GM12878 (cell line): ENCODE results near the gene PMPCA. TPM values are rescaled to one million over a fixed set of nuclear protein-coding genes. Genes with fewer than 3 reads are reported as not detected.
A peak's percentile ranks its signal among the peaks of the same experiment; 100 is the strongest.

Experiments used
- CREM ChIP-seq: IDR thresholded peaks from 2 replicates; pipeline ENCODE4 v1.6.1; 2014; ENCODE audit warnings: antibody characterized with exemption, low read depth
- EED ChIP-seq: sonication (generic); IDR thresholded peaks from 2 replicates; pipeline ENCODE4 v1.6.1; 2016; ENCODE audit warnings: antibody characterized with exemption, low read depth
- FOXK2 ChIP-seq: fragments of 450-650 bp; IDR thresholded peaks from 2 replicates; pipeline ENCODE4 v1.6.1; 2017; ENCODE audit warnings: mild to moderate bottlenecking, moderate library complexity
- FOXM1 ChIP-seq: IDR thresholded peaks from 2 replicates; pipeline ENCODE4 v1.6.1; 2012; ENCODE audit warnings: low read depth, mild to moderate bottlenecking, inconsistent platforms, low read length, moderate library complexity
- IKZF1 ChIP-seq: fragments of 450-650 bp; conservative IDR thresholded peaks from 2 replicates; pipeline ENCODE4 v1.6.1; 2017; ENCODE audit warnings: antibody characterized with exemption, mild to moderate bottlenecking
- IKZF2 ChIP-seq, 2 experiments: fragments of 450-650 bp; IDR thresholded peaks; 2 replicates each; pipeline ENCODE4 v1.6.1; 2017; ENCODE audit warnings: mild to moderate bottlenecking in 2 of 2, moderate library complexity in 2 of 2
- JUNB ChIP-seq: IDR thresholded peaks from 2 replicates; pipeline ENCODE4 v1.6.1; 2016; ENCODE audit warnings: antibody characterized with exemption, mild to moderate bottlenecking
- MYC ChIP-seq: IDR thresholded peaks from 2 replicates; pipeline ENCODE4 v1.6.1; 2011; ENCODE audit warnings: mild to moderate bottlenecking, low read length, moderate library complexity, inconsistent platforms; ENCODE audit not compliant: insufficient read depth, insufficient replicate concordance, insufficient read length, severe bottlenecking
- PAX5 ChIP-seq: IDR thresholded peaks from 2 replicates; pipeline ENCODE4 v1.6.1; 2011; ENCODE audit warnings: low read depth, low read length, borderline replicate concordance
- POLR2AphosphoS5 ChIP-seq: IDR thresholded peaks from 2 replicates; pipeline ENCODE4 v1.6.1; 2011; ENCODE audit warnings: mild to moderate bottlenecking, low read length, inconsistent platforms
- RB1 ChIP-seq: fragments of 450-650 bp; formaldehyde crosslinking; IDR thresholded peaks from 2 replicates; pipeline ENCODE4 v1.6.1; 2017; ENCODE audit warnings: mild to moderate bottlenecking, borderline replicate concordance
- RBBP5 ChIP-seq: fragments of 200-600 bp; sonication (generic); conservative IDR thresholded peaks from 2 replicates; pipeline ENCODE4 v1.6.1; 2016
- RCOR1 ChIP-seq: conservative IDR thresholded peaks from 2 replicates; pipeline ENCODE4 v1.6.1; 2012; ENCODE audit warnings: low read depth, low read length, improper control_type of control experiment
- RELA ChIP-seq: fragments of 450-650 bp; IDR thresholded peaks from 2 replicates; pipeline ENCODE4 v1.8.0; 2014; ENCODE audit warnings: borderline replicate concordance; ENCODE audit not compliant: partially characterized antibody
- SMAD5 ChIP-seq: IDR thresholded peaks from 2 replicates; pipeline ENCODE4 v1.6.1; 2016; ENCODE audit warnings: antibody characterized with exemption, low read depth
- SUZ12 ChIP-seq: fragments of 200-600 bp; sonication (generic); IDR thresholded peaks from one replicate; pipeline ENCODE4 v1.6.1; 2018; ENCODE audit warnings: antibody characterized with exemption, mild to moderate bottlenecking; ENCODE audit not compliant: unreplicated experiment
- ZBED1 ChIP-seq: IDR thresholded peaks from 2 replicates; pipeline ENCODE4 v1.6.1; 2016; ENCODE audit warnings: borderline replicate concordance
- polyA plus RNA-seq, 11 experiments: library from polyadenylated mRNA; depleted of rRNA in 4 of 11; unstranded in 6 of 11; stranded (reverse) in 5 of 11; fragments of >200 nt; fragmentation: Nextera tagmentation in 4 of 11; fragmentation: Illumina TruSeq in 1 of 11; extraction: Ambion mirVana in 4 of 11; extraction: Trizol in 1 of 11; gene quantifications; 1 replicate in 1 of 11; 2 replicates in 10 of 11; pipeline versions ENCODE4 v1.2.1 to v1.2.3, GENCODE V29; 2011 to 2016; ENCODE audit warnings: inconsistent platforms in 2 of 11, missing spikeins in 2 of 11, low read depth in 1 of 11
- total RNA-seq, 4 experiments: library from RNA; depleted of rRNA in 3 of 4; stranded (reverse); fragments of >200 nt in 3 of 4; fragmentation: Illumina TruSeq in 1 of 4; extraction: Trizol in 1 of 4; gene quantifications; 2 replicates each; pipeline versions ENCODE4 v1.2.1 to v1.2.3, GENCODE V29; 2013 to 2021
- TF ChIP-seq, protein P1 (sequence below): fragments of 450-650 bp; IDR thresholded peaks from 2 replicates; pipeline ENCODE4 v1.6.1; 2017; ENCODE audit warnings: low read depth, mild to moderate bottlenecking, moderate library complexity
- TF ChIP-seq, protein P2 (sequence below): fragments of 450-650 bp; conservative IDR thresholded peaks from 2 replicates; pipeline ENCODE4 v1.6.1; 2017; ENCODE audit warnings: mild to moderate bottlenecking, moderate library complexity
- TF ChIP-seq, protein P3 (sequence below): fragments of 450-650 bp; IDR thresholded peaks from 2 replicates; pipeline ENCODE4 v1.6.1; 2018; ENCODE audit warnings: mild to moderate bottlenecking, low read depth, moderate library complexity; ENCODE audit not compliant: partially characterized antibody
- TF ChIP-seq, protein P4 (sequence below): fragments of 450-650 bp; IDR thresholded peaks from 2 replicates; pipeline ENCODE4 v1.6.1; 2018; ENCODE audit warnings: borderline replicate concordance, mild to moderate bottlenecking; ENCODE audit not compliant: partially characterized antibody
- TF ChIP-seq, protein P5 (sequence below): IDR thresholded peaks from 2 replicates; pipeline ENCODE4 v1.6.1; 2011; ENCODE audit warnings: borderline replicate concordance, low read depth, mild to moderate bottlenecking, moderate library complexity, low read length; ENCODE audit not compliant: insufficient read depth, poor library complexity, severe bottlenecking

Gene PMPCA
- total and polyA plus RNA-seq, 10 of the 15 experiments (the other 5 are each of a cell fraction or from before 2014, with no cell fraction given): 8.1 to 137 (median 75.7) TPM

DNA sequence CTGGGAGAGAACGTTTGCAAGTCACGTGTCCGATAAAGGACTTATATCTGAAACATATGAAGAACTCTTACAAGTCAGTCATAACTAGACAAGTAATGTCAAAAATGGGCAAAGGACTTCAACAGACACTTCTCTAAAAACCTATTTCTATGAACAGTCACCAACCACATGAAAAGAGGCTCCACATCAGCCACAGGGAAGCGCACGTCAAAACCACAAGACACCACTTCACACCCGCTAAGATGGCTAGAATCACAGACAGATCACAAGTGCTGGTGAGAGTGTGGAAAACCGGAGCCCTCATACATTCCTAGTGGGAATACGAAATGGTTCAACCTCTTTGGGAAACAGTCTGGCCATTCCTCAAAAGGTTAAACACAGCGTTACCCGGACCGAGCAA lies 25.4 kb upstream of the PMPCA start (continued):
- TF ChIP-seq, protein P1, sequence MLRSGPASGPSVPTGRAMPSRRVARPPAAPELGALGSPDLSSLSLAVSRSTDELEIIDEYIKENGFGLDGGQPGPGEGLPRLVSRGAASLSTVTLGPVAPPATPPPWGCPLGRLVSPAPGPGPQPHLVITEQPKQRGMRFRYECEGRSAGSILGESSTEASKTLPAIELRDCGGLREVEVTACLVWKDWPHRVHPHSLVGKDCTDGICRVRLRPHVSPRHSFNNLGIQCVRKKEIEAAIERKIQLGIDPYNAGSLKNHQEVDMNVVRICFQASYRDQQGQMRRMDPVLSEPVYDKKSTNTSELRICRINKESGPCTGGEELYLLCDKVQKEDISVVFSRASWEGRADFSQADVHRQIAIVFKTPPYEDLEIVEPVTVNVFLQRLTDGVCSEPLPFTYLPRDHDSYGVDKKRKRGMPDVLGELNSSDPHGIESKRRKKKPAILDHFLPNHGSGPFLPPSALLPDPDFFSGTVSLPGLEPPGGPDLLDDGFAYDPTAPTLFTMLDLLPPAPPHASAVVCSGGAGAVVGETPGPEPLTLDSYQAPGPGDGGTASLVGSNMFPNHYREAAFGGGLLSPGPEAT: no peak
- TF ChIP-seq, protein P2, sequence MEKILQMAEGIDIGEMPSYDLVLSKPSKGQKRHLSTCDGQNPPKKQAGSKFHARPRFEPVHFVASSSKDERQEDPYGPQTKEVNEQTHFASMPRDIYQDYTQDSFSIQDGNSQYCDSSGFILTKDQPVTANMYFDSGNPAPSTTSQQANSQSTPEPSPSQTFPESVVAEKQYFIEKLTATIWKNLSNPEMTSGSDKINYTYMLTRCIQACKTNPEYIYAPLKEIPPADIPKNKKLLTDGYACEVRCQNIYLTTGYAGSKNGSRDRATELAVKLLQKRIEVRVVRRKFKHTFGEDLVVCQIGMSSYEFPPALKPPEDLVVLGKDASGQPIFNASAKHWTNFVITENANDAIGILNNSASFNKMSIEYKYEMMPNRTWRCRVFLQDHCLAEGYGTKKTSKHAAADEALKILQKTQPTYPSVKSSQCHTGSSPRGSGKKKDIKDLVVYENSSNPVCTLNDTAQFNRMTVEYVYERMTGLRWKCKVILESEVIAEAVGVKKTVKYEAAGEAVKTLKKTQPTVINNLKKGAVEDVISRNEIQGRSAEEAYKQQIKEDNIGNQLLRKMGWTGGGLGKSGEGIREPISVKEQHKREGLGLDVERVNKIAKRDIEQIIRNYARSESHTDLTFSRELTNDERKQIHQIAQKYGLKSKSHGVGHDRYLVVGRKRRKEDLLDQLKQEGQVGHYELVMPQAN: no peak
- TF ChIP-seq JUNB (no peak), RELA (no peak), RB1 (no peak), FOXK2 (no peak), SMAD5 (no peak), MYC (no peak), IKZF1 (no peak), CREM (0 out of 2 replicates have a peak, but pooled peaks have one; percentile 15), RCOR1 (no peak), RBBP5 (no peak), EED (no peak), SUZ12 (no peak), POLR2AphosphoS5 (0 out of 2 replicates have a peak, but pooled peaks have one; percentile 30), FOXM1 (no peak), IKZF2 (IDR thresholded peaks at IDR 0.05) (0 out of 4 replicates have a peak, but pooled peaks of 1 of the 2 experiments have one; percentile 27), PAX5 (no peak), ZBED1 (no peak)
- TF ChIP-seq, protein P3, sequence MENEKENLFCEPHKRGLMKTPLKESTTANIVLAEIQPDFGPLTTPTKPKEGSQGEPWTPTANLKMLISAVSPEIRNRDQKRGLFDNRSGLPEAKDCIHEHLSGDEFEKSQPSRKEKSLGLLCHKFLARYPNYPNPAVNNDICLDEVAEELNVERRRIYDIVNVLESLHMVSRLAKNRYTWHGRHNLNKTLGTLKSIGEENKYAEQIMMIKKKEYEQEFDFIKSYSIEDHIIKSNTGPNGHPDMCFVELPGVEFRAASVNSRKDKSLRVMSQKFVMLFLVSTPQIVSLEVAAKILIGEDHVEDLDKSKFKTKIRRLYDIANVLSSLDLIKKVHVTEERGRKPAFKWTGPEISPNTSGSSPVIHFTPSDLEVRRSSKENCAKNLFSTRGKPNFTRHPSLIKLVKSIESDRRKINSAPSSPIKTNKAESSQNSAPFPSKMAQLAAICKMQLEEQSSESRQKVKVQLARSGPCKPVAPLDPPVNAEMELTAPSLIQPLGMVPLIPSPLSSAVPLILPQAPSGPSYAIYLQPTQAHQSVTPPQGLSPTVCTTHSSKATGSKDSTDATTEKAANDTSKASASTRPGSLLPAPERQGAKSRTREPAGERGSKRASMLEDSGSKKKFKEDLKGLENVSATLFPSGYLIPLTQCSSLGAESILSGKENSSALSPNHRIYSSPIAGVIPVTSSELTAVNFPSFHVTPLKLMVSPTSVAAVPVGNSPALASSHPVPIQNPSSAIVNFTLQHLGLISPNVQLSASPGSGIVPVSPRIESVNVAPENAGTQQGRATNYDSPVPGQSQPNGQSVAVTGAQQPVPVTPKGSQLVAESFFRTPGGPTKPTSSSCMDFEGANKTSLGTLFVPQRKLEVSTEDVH: no peak
- TF ChIP-seq, protein P4, sequence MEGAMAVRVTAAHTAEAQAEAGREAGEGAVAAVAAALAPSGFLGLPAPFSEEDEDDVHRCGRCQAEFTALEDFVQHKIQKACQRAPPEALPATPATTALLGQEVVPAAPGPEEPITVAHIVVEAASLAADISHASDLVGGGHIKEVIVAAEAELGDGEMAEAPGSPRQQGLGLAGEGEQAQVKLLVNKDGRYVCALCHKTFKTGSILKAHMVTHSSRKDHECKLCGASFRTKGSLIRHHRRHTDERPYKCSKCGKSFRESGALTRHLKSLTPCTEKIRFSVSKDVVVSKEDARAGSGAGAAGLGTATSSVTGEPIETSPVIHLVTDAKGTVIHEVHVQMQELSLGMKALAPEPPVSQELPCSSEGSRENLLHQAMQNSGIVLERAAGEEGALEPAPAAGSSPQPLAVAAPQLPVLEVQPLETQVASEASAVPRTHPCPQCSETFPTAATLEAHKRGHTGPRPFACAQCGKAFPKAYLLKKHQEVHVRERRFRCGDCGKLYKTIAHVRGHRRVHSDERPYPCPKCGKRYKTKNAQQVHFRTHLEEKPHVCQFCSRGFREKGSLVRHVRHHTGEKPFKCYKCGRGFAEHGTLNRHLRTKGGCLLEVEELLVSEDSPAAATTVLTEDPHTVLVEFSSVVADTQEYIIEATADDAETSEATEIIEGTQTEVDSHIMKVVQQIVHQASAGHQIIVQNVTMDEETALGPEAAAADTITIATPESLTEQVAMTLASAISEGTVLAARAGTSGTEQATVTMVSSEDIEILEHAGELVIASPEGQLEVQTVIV: no peak
- TF ChIP-seq, protein P5, sequence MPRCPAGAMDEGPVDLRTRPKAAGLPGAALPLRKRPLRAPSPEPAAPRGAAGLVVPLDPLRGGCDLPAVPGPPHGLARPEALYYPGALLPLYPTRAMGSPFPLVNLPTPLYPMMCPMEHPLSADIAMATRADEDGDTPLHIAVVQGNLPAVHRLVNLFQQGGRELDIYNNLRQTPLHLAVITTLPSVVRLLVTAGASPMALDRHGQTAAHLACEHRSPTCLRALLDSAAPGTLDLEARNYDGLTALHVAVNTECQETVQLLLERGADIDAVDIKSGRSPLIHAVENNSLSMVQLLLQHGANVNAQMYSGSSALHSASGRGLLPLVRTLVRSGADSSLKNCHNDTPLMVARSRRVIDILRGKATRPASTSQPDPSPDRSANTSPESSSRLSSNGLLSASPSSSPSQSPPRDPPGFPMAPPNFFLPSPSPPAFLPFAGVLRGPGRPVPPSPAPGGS: no peak
